NCI-H69 (cell line): ENCODE data around the gene BICDL1.
"Not testable (repeated sequence)": the region's sequence is repeated elsewhere in the genome, so short reads cannot be mapped to it uniquely, and the experiment has no call there.

Source experiments
- DNase-seq: peaks from one replicate; lab custom pipeline; 2025; lab: John Stamatoyannopoulos, UW

BICDL1 gene

GRCh38 chr12:120006258-120006975 is 17.4 kb downstream of the BICDL1 start:
- no peak for DNase-seq

DNA sequence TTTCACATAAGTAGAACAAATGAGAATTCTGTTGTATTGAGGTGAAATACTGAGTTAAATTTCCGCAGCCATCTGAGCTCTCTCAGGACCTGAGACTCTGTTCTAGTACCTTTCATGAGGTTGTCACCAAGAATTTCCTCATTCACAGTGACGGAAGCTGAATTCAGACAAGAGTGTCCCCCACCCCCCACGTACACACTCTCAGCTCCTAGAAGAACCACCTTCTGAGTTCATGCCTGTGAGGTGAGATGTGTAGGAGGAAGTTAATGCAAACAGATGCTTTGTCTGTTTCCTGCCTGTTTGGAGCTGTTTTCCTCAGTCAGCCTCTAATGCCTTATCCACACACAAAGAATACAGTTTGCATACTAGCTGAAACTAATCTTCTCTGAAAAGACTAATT is 18.2 kb downstream of the BICDL1 start:
- no peak for DNase-seq

DNA sequence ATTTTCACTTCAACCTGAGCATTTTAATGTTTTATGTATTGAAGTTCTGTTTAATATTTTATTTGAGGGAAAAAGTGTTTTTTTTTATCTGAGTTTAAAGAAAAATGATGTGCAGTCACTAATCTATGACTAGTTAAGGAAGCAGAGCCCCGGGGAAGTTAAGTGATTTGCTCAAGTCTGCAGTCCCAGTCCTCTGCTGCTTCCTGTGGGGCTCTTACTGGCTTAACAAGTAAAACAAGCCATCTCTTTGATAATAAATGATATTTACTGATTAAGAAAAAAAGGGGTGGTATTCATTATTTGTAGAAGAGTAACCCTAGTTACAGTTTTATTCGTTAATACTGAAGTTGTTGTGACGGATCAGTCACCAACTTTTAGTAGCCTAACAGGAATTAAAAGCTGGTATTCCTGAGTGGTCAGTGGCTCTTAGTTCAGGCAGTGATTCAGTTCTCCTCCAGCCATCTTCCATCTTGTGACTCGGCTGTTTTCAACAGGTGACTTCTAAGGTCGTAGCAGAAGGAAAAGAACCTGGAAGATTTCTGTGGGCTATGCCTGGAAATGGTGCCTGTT is 21.7 kb downstream of the BICDL1 start:
- no peak for DNase-seq

DNA sequence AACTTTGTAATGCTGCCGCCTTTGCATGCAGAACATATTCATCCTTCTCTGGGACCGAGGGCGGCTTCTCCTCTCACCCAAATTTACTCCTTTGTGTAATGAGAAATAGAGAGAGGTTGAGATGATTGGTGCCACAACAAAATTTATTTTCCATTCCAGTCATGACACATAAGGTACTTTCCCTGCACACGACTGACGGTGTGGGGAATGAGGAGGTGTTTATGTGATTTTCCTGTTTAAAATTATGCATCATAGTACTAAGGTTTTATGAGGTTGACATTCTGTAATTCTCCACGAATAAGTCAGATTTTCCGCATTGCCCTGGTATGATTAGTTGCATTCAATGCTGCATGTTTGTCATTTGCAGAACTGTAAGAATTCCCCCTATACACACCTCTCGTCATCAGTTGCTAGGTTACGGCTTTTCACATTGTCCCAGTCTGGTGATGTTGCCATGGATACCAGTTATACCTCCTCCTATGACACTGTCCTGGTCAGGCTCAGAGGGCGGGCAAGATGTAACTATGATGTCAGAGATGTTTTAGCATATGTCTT is 23.1 kb downstream of the BICDL1 start:
- DNase-seq: peak; percentile 15

GRCh38 chr12:120013659-120014380 is 24.8 kb downstream of the BICDL1 start:
- no peak for DNase-seq

DNA sequence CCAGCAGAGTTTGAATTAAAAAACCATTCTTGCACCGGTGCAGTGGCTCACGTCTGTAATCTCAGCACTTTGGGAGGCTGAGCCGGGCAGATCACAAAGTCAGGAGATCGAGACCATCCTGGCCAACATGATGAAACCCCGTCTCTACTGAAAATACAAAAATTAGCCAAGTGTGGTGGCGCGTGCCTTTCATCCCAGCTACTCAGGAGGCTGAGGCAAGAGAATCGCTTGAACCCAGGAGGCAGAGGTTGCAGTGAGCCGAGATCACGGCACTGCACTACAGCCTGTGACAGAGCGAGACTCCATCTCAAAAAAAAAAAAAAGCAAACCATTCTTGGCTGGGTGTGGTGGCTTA is 25.3 kb downstream of the BICDL1 start:
- DNase-seq: not testable (repeated sequence)

GRCh38 chr12:120015313-120015712 is 26.3 kb downstream of the BICDL1 start:
- DNase-seq: no peak

DNA sequence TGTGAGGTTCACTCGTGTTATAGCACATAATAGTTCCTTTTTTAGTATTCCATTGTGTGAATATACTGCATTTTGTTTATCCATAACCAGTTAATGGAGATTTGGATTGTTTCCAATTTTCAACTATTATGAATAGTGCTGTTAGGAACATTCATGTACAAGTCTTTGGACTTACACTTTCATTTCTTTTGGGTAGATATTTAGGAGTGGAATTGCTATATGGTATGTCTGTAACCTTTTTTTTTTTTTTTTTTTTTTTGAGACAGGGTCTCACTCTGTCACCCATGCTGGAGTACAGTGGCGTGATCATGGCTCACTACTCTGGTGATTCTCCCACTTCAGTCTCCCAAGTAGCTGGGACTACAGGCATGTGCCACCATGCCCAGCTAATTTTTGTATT is 27.2 kb downstream of the BICDL1 start:
- not testable (repeated sequence) for DNase-seq

GRCh38 chr12:120019197-120019596 is 30.2 kb downstream of the BICDL1 start:
- no peak for DNase-seq

- no peak for DNase-seq
These were observed 30.9 kb downstream of the BICDL1 start for GRCh38 chr12:120019938-120020337.

DNA sequence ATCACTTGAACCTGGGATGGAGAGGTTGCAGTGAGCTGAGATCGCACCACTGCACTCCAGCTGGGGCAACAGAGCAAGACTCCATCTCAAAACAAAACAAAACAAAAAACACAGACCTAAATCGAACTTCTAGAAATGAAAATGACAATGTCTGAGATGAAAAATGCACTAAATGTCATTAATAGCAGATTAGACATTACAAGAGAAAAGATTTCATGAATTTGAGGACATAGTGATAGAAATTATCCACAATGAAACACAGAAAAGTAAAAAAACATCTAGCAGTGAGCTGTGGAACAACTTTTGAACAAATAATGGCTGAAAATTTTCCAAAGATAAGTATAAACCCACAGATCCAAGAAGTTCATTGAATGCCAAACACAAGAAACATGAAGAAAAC is 35.2 kb downstream of the BICDL1 start:
- no peak for DNase-seq

DNA sequence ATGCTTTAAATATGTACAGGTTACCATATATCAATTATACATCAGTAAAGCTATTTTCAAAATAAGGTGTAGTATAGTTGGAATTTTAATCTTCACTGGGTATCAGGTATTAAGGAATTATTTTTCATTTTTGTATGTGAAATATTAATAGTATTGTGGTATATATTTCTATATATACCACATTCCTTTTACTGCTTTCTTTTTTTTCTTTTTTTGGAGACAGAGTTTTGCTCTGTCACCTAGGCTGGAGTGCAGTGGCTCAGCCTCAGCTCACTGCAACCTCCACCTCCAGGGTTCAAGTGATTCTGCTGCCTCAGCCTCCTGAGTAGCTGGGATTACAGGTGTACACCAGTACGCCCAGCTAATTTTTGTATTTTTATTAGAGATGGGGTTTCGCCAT is 36.6 kb downstream of the BICDL1 start:
- DNase-seq: no peak

DNA sequence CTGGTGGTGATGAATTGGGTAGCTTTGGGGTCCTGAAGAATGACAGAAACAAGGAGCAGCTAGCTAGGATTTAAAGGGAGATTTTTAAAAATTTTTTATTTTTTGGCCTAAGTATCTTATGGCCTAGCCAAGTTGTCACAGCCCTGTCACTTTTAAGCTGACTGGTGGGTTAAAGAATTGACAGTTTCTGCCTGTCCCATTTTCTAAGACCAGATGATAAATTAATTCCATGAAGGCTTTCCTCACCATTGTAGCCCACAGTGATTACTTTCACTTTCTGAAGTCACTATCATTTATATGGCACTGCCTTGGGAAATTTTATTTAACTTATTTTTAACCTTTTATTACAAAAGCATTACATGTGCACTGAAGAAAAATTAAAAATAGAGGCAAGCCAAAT is 43.2 kb downstream of the BICDL1 start:
- DNase-seq: no peak

DNA sequence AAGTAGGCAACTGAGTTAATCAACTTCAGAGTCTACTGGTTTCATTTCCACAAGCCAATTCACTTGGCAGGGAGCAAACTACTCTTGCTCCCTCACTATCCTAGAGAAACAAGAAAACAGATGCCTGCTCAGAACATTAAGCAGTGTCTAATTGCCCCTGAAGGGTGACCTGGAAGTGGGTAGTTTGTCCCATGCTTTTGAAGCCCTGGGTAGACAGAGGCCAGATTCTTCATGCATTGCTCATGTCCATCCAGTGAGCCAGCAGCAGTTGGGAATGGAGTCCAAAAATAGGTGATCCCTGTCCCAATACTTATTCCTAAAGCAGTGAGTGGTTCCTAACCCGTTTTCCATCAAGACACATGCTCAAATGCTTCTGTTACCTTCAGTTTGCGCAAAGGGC is 48.8 kb downstream of the BICDL1 start:
- no peak for DNase-seq

- DNase-seq: no peak
These were observed 50.7 kb downstream of the BICDL1 start for GRCh38 chr12:120039711-120040110.

- DNase-seq: no peak
These were observed 52.6 kb downstream of the BICDL1 start for GRCh38 chr12:120041386-120042231.

GRCh38 chr12:120045367-120045766 is 56.3 kb downstream of the BICDL1 start:
- not testable (repeated sequence) for DNase-seq

- DNase-seq: peak; percentile 9
These were observed 58.0 kb downstream of the BICDL1 start for GRCh38 chr12:120047072-120047471.

DNA sequence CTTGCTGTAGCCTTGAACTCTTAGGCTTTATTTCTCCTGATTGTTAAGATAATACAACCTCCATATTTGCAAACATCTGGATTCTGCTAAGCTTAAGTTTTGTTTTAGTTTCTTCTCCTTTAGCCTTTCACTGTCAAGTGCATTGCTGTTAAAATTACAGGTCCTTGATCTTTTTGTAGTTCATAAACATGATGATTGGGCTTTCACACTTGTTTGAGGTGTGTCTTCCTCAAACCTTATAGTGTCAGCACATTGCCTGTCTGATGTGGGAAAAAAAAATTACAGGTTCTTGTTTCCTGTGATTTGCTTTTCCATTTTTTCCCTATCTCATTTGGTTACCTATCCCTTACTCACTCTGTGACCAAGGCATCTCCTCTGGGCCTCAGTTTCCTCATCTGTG is 59.2 kb downstream of the BICDL1 start:
- DNase-seq: no peak

GRCh38 chr12:120049426-120049825 is 60.4 kb downstream of the BICDL1 start:
- DNase-seq: no peak

DNA sequence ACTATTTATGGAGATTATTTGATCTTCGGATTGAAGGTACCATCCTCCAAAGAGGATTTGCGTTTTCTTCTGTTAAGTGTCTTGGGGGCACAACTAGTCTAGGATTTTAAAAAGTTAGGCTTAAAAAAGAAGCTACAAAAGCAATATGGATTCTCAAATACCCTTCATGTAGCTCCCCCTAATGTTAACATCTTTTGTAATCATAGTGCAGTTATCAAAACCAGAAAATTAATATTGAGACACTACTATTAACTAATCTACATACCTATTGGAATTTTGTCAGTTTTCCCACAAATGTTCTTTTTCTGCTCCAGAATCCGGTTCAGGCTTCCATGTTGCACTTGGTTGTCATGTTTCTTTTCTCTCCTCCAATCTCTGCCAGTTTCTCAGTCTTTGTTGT is 62.5 kb downstream of the BICDL1 start:
- DNase-seq: no peak

DNA sequence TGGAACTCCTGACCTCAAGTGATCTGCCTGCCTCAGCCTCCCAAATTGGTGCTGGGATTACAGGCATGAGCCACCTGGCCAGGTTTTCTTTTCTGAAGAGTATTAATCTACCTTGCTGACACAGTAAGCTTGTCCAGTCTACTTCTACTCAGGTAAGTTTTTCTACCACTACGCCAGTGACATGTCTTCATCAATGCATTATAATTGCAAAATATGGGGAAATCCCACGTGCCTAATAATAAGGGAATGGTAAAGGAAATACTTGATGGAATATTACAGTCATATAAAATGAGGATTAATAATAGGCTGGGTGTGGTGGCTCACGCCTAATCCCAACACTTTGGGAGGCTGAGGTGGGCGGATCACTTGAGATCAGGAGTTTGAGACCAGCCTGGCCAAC is 65.3 kb downstream of the BICDL1 start:
- DNase-seq: no peak
